GM19395 (cell line): Measurements from ENCODE around the gene BORA.
"Not testable (repeated sequence)": the region's sequence is repeated elsewhere in the genome, so short reads cannot be mapped to it uniquely, and the experiment has no call there.

ENCODE experiments used
- ATAC-seq: cut with Tn5 transposase; IDR thresholded peaks from one replicate; pipeline ENCODE4 v1.9.1; 2021; ENCODE audit warnings: mild to moderate bottlenecking, moderate library complexity; ENCODE audit not compliant: unreplicated experiment

Gene BORA

DNA sequence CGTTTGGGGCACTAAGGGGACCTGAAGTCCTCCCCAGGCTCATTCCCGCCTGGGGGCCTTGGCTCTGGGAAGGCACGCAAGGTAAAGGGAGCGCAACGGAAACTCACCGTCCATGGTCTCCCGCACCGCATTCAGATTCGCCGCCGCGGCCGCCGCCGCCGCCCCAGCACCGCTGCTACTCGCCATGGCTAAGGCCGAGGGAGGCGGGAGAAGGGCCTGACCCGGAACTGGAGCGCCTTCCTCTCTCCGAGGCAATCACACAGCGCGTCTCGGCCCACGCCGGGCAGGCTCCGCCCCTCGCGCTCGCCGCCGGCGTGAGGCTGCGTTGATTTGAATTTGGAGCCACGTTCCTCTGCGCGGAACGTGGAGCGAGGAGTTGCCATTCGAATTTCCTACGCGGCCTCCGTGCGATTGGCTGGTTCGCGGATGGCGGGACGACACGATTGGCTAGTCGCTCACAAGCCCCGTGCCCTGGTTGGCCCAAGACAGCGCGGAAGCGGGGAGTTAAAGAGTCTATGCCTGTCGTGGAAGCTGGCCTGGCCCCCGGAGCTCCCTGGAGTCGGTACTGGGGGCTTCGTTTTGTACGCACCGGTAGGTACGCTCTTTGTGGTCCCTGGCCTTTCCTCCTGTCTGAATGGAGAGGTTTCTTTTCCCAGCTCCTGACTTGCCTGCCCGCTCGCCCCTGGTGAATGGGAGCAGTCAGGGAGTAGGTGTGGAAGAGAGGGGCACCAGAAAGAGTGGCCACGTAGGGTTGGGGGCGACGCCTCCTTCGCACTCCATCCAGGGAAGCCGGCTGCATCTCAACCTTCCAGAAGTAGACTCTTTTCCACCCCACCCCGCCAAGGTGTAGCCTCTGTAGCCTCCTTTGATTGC lies at the start of gene BORA, which contains the start of gene MZT1:
BORA (plus strand) TSS at position 507 of the 873 bp plus-strand sequence. CDS start 1,018 bp downstream, outside the sequence.
MZT1 (minus strand) TSS at position 213 of the 873 bp plus-strand sequence; CDS start at position 186, 27 bp downstream.
- ATAC-seq: peak; percentile 93

DNA sequence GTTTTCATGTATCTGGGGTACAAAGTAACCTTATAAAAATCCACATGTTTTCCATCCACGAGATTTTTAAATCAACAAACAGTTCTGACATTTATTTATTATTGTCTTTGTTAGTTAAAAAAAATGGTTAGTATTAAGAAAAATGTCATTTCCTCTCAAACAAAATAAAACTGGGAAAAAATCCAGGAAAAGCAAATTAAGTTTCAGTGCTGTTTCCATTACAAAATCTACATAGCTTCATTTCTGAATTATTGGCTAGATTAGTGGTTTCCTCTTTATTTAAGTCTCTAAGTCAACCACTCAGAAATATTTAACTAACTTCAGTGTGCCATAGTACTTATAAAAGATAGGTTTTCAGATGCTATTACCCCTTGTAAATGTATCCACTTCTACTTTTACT lies 49.4 kb upstream of the BORA start:
- ATAC-seq: no peak

DNA sequence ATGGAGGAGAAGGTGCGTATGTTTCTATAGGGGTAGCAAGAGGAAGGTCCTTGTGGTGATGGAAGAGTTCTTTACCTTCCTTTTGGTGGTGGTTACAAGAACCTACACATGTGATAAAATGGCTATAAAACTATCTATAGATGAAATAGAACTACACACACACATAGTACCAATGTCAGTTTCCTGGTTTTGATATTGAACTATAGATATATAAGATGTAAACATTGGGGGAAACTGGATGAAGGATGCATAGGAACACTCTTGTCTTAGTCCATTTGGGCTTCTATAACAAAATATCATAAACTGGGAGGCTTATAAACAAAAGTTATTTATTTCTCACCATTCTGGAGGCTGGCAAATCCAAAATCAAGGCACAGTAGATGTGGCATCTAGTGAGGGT lies 47.4 kb upstream of the BORA start:
- no peak for ATAC-seq

DNA sequence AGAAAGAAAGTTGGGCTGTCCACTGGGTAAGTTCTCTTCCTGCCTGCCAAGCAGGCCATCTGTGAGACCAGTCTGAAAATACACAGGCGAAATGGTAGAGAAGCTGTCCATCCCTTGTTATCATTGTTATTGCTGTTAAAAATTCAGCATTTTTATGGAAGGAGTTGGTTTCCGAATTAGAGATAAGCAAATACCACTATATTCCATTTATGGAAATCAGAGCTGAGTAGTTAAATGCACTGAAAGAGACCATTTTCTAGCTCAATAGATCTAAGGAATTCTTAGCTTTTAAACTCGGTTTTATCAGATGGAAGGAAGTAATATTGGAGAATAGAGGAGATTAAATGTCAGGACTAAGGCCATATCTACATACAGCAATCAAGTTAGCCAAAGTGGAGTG lies 41.0 kb upstream of the BORA start:
- ATAC-seq: no peak

DNA sequence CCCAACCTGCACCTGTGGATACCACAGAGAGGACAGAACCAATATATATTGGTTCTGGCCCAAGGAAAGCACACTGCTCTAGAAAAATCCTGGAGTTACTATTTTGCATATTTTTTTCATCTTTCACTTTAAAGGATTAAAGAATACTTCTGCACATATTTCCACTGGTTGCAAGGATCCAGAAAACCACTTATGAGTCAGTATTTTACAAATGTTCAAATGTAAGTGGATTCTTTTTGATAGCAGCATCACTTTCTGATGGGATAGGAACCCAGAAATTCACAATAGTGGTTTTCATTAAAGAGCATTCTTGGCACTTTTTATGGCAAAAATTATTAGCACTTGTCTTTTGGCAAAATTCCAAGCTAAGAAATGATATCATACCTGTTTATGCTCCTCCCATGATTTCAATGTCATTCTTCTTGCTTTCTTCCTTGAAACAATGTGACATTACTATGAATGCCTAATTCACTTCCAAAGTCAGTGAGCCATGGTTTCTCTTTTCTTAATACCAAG lies 38.5 kb upstream of the BORA start:
- ATAC-seq: no peak

DNA sequence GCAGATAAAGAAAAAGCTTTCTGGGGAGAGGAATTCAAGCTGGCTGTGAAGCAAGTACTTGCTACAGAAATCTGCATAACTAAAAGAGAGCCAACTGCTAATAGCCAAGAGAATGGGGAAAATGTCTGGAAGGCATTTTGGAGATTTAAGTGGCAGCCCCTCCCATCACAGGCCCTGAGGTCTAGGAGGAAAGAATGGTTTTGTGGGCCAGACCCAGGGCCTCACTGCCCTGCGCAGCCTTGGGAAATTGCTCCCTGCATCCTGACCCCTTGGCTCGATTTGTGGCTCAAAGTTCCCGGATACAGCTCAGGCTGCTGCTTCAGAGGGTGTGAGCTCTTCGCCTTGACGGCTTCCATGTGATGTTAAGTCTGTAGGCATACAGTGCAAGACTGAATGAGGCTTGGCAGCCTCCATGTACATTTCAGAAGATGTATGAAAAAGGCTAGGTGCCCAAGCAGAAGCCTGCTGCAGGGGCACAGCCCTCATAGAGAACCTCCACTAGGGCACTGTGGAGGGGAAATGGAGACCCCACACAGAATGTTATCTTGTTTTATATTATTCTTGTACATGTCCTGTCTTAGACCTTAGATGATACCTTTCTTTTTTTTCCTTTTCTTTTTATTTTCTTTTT lies 34.7 kb upstream of the BORA start:
- no peak for ATAC-seq

DNA sequence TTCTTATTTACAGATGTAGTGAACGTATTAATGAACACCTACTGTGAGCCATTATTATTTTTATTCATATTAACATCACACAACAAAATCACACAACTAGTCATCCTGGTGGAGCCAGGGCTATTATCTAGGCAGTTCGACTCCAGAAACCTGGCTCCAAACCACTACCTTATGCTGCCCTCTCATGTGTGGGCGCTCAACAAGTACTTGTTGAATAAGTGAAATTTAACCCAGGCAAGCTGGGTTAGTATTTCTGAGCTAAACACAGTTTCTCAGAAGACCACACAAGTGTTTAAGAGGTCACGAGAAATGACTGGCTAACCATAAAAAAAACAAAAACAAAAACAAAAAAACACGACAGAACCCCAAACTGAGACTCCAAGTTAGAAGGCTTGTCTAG lies 33.9 kb upstream of the BORA start:
- ATAC-seq: no peak

DNA sequence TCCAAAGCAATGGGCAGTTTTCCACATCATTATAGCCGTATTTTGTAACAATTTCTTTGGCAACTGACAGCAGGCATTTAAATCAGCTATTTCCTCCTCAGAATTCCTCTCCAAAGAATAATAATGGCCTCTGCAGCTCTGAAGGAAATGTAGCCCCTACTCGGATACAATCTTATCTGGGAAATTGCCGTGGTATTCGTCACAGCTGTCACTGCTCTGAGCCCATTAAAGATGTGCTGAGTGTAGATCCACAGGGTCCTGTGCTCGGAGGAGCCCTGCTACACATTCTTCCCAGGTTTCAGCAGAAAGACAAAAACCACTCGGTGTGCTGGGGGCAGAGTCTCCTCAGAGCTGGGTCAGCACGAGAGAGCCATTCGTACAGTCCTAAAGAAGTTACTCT lies 33.4 kb upstream of the BORA start:
- ATAC-seq: no peak

DNA sequence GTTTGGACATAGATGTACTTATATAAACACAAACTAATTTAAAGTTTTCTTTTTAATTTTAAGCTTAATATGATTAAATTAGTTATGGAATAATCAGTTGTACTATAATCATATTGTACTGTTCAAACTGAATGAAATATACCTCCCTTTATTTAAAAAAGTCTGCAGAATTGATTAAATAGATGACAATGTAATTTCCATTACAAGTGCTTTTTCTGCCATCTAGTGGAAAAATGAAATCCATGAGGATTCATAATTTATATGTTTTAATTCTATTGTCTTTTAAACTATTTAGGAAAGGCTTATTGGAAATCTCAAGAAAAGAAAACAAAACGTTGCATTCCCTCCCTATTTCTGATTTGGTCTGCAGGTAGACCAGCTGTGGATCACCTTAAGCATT lies 31.1 kb upstream of the BORA start:
- no peak for ATAC-seq

DNA sequence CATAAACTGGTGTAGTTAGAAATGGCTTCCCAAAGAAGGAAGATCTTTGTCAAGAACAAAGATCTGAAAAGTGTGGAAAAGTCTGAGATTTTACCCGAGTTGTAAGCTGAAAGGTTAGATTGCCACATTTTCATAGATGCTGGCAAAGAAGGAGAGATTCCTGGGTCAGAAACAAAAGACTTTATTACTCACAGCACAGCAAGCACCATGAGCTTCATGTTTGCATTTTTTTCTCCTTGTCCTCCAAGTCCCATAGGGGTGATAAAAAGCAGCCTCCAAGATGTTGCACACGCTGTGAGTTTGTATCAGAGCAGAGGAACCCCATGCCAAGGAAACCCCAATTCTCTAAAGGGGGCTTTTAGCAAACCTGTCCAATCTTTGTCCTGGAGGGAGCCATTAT lies 29.6 kb upstream of the BORA start:
- ATAC-seq: no peak

DNA sequence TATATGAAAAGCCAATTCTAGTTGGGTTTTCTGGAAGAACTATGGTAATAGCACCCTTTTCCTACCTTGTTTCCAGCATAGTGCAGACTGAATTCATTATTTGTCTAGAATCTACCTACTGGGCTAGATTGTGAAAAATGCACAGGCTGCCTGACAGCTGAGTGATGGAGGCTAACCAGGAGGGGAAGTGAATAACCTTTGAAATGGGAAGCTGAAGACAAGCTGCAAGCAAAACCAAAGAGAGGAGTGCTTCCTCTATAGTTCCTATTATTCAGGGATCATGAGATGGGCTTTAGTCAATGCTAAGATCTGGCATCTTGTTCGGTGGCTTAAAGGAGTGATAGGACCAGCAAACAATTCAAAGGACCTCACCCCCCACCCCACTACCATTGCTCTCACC lies 27.2 kb upstream of the BORA start:
- no peak for ATAC-seq

DNA sequence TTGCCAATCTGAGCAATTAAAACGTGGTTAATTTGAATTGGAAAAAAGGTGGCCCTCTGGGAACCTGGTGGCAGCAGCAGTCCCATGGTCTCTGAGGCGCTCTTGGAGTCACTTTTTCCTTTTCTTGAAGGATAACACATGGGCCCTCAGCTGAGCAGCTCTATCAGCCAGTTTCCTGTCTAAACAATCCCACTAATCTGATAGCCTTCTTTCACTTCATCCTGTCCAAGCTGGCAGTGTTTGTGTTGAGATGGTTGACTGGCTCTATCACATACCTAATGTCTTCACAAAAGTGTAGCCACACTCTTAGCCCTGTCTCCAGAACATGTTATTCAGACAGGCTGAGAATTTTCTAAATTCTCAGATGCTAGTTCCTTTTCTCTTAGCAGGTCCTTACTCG lies 10.9 kb upstream of the BORA start:
- ATAC-seq: no peak

DNA sequence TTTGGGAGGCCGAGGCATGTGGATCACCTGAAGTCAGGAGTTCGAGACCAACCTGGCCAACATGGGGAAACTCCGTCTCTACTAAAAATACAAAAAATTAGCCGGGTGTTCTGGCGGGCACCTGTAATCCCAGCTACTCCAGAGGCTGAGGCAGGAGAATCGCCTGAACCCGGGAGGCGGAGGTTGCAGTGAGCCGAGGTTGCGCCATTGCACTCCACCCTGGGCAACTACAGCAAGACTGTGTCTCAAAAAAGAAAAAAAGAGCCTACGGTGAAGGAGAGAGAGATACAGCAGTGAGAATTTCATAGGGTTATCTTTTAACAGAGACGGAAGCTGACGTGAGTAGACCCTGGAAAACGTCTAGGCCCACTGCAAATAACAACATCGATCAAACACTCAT lies 1.5 kb upstream of the BORA start:
- not testable (repeated sequence) for ATAC-seq

DNA sequence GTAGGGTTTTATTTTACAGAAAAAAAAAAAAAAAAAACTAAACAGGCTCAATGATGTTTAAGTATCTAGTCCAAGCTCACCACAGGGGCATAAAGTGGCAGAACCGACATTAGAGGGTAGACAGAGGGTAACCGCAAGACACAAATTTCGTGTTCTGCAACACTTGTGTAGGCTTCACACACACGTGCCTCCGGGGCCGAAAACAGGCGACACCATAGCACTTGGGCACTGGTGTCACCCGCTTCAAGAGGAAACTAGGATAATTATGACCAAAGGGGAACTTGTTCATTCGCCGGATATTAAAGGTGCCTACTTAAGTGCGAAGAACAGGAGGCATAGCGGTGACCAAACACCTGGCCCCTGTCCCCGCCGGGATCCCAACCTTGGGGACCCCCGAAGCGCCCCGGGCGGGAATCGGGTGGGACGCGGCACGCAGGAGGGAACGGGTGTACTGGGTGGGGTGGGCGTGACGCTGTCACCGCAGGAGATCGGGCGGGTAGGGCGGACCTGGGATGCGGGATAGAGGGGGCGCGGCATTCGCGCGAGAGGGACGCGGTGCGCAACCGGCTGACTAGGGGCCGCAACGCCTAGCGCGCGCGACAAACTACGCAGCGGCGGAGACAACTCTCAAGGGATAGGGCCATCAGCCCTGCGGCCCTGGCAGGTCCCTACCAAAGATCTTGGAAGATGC lies 852 bp upstream of the BORA start:
- ATAC-seq: peak; percentile 35

DNA sequence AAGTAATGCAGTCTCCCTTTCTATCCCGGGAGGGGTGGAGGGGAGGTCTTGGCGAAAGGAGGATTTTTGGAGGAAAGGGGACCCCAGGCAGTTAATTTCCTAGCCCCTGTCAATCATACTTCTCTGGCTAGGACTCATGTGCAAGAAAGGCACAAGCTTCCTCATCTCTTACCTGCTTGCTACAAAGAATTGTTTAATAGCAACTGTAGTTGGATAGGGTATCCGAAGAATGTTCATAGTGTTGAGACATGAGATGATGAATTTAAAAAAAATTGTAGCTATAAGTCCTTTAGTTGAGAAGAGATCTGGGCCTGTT lies 525 bp downstream of the BORA start:
- no peak for ATAC-seq

DNA sequence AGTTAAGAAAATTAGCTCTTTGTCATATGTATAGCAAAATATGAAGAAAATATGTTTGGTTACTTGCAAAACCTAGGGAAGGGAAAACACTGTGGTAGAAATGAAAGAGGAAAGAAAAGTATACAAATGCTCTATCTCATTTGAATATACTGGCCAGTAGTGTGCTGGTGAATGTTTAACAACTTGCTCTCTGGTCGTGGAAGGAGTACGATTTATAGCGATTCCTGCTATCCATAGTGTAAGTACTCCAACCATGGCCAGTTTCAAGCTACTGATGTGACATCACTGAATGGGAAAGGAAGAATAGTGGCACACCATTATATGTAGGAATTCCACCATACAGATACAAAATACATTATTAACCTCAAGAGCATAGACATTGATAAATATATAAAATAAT lies 9.3 kb downstream of the BORA start:
- no peak for ATAC-seq

DNA sequence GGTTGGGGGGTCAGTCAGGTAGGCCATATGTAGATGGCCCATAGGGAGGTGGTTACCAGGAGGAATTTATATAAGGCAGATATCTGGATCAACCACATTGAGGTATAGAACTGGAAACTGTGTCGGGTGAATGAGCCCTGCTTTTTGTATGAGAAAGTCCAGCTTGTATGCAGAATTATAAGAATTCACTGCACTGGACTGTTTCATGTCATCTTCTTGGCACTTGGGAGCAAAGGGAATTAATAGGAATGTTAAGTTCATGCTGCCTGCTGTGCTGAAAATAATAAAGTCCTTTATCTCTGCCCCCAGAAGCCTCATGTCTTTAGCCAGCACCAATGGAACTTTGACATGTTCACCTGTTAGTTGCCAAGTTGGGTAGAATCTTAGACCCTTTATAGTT lies 12.3 kb downstream of the BORA start:
- ATAC-seq: no peak

DNA sequence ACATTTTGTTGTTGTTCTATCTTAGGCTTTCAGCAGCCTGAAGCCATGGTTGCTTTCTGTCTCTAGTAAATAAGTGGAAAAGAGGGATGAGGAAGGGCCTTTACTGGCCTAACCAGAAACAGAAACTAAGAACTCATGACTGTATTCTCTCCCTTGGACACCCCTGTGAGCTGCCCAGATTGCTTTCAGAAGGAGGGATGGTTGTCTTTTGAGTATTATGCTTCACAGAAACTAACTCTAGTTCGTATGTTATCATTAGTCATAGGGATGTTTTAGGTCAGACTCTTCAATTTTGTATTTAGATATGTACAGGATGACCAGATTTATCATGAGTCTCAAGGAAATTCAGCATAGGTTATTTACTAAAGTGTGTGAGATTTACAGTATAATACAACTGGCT lies 17.5 kb downstream of the BORA start:
- ATAC-seq: no peak

DNA sequence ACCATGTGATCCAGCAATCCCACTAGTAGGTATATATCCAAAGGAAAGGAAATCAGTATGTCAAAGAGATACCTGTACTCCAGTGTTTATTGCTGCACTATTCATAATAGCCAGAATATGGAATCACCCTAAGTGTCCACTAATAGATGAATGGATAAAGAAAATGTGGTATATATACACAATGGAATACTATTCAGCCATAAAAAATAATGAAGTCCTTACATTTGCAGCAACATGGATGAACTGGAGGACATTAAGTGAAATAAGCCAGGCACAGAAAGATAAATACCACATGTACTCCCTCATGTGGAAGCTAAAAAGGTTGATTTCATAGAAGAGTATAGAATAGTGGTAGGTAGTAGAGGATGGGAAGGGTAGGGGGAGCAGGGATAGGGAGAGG lies 23.5 kb downstream of the BORA start:
- ATAC-seq: no peak

DNA sequence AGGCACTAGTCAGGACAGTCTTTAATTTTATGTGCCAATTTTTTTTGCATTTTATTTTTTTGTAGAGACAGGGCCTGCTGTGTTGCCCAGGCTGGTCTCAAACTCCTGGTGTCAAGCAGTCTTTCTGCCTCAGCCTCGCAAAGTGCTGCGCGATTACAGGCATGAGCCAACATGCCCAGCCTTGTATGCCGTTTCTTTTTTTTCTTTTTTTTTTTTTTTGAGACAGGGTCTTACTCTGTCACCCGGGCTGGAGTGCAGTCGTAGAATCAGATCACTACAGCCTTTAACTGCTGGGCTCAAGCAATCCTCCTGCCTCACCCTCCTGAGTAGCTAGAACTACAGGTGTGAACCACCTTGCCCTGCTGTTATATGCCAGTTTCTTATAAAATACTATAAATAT lies 26.4 kb downstream of the BORA start:
- no peak for ATAC-seq

DNA sequence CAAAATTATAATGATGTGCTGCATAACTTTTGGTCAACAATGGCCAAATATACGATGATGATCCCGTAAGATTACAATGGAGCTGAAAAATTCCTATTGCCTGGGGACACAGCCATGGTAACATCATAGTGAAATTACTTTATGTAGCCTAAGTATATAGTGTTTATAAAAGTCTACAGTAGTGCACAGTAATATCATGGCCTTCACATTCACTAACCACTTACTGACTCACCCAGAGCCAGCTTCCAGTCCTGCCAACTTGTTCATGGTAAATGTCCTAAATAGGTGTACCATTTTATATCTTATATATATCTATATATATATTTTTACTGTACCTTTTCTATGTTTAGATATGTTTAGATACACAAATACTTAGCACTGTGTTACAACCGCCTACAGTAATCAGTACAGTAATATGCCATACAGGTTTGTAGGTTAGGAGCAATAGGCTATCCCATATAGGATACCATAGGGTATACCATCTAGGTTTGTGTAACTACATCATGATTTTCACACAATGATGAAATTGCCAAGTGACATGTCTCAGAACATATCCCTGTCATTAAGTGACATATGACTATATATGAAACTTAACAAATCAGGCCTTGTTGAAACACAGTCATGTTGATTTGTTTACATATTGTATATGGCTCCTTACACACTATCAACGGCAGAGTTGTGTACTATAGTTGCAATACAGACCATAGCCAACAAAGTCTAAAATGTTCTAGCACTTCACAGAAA lies 30.2 kb downstream of the BORA start:
- ATAC-seq: no peak
